GM21423 (cell line): ENCODE results near the gene DENND5B.
"Not testable (repeated sequence)": the region's sequence is repeated elsewhere in the genome, so short reads cannot be mapped to it uniquely, and the experiment has no call there.

Experiments
- ATAC-seq: cut with Tn5 transposase; IDR thresholded peaks from one replicate; pipeline ENCODE4 v1.9.1; 2021; ENCODE audit warnings: mild to moderate bottlenecking, moderate library complexity; ENCODE audit not compliant: unreplicated experiment

DENND5B gene

DNA sequence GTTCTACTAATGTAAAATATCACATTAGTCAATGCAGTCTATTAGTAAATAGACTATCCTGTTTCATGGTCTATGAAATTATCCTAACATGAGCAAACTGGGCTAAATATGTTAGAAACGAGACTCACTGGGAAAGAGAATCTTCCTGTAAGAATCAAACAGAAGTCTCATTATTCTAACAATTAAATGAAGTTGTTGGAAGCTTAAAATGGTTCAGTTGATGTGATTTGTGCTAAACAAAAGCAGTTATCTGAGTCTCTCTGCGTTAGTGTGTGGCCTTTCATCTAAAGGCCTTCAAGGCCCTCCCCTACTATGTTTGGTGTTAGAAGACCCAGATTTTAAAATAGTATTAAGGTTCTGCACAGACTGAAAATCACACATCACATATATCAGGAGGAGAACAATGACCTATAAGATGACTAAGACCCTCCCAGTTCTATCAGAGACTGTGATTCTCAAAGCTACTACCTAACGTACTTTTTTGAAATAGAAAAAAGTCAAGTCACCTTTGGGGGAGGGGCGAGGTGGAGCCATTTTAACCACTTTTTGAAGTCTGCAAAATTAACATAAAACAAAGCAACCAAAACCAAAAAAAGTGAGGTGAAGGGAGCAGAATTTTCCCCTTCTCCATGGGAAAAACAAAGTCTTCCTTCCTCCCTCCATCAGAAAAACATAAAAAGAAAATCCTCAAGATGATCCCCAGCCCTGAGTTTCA, 82.3 kb downstream of the DENND5B start:
- ATAC-seq: no peak

DNA sequence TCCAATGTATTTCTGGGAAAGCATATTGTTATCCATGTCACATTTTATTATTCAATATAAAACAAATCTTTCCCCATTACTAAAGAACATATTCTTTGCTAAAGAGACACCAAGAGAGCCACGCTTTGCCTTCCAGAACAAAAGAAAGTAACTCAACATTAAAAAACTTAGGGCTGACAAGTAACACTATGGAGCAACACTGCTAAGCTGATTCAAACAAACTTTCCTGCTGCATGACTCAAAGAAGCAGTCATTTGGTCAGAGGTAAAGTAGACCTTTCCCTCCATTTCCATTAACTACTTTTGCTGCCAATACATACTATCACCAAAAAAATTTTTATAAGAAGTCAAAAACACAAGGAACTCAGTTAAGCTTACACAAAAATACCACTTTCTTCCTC, 83.0 kb downstream of the DENND5B start:
- ATAC-seq: no peak

DNA sequence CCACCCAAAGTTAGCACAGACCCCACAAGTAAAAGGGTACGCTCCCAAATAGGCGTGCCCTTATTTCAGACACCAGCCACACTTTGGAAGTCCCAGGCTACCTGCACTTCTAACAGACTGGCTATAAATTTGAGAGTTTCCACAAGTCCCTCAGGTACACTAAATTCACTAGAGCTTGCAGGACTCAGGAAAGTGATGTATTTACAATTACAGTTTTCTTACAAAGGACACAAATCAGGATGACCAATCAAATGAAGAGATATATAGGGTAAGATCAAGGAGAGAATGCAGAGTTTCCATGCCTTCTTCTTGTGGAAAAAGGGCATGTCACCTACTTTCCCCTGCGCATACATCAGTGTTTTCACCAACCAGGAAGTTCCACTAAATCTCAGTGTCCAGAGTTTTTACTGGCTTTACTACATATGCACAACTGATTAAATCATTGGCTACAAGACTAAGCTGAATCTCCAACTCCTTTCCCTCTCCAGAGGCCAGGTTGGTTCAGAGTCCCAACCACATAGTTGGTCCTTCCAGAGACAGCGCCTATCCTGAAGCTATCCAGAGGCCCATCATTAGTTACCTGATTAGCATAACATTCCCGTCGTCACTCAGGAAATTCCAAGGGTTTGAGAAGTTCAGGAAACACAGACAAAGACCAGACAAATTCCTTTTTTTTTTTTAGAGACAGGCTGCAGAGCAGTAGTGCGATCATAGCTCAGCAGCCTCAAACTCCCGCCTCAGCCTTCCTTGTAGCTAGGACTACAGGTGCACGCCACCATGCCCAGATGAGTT, 84.2 kb downstream of the DENND5B start:
- ATAC-seq: no peak

DNA sequence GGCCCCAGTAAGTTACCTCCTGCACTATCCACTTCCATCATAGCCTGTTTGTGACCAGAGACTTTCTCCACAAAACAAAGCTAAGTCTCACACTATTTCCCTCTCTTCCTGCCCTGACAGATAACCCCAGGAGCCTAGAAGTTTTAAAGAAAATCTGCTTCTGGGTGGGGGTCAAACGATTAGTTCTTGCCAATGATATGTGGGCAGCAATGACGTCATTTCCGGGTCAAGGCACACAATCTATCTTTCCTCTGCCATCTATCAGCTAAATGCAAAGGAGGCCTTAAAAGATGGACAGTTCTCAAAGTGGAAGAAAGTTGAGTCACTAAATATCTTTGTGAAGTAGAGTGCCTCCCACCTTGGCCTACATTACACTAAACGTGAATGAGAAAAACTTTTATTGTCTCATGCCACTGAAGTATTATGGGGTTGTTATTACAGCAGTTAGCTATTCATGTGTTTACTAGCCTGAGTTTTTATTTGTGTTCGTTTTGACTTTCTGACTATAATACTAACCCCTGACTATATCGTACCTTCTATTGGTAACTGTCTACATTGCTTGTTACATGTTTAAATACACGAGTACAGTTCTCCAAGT, 86.2 kb downstream of the DENND5B start:
- no peak for ATAC-seq

DNA sequence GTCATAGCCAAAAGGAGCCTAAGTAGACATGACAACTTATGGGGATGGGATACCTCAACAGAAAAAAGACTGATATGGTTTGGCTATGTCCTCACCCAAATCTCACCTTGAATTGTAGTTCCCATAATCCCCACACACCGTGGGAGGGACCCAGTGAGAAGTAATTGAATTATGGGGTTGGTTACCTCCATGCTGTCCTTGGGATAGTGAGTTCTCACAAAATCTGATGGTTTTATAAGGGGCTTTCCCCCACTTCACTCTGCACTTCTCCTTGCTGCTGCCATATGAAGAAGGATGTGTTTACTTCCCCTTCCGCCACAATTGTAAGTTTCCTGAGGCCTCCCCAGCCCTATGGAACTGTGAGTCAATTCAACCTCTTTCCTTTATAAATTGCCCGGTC, 89.9 kb downstream of the DENND5B start:
- not testable (repeated sequence) for ATAC-seq

DNA sequence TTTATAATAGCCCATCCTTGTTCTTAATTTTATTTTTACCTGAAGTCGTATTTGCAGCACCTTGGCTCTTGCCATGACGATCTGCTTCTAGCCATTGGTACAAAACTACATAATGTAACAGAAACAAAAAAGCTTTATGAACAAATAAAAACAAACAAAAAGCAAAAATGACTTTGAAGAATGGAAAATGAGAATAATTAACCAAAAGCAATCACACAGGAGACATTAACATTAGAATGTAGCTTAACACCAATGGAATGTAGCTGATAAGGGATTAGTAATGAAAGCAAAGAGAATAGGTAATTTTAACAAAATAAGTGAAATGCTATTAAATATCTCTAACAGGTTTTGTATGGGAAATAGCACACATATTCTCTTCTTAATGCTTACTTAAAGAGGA, 91.4 kb downstream of the DENND5B start:
- ATAC-seq: no peak

DNA sequence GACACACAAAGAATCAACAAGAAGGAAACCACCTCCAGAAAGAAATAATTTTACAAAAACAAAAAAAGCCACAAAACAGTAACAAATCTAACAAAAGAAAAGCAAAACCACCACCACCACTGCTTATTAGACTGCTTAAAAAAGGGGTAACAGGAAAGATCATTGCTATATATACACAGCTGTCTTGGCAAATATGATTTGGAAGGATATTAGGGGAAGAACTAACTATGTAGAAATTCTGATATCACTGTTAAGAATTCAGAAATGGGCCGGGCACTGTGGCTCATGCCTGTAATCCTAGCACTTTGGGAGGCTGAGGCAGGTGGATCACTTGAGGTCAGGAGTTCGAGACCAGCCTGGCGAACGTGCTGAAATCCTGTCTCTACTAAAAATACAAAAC, 92.5 kb downstream of the DENND5B start:
- ATAC-seq: no peak

DNA sequence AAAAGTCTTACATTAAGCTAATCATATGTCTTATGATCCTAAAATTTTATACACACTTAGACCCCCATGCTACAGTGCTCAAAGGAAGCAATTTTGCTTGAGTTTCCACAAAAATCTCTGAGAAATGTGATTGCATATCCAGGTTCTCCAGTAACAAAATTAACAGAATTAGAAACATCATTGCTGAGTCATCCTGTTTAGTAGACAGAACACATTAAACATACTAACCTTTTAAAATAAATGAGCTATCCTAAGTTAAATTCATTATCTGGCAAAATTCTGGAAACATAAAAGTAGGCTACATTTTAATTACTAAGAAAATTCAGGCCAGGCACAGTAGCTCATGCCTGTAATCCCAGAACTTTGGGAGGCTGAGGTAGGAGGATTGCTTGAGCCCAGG, 94.7 kb downstream of the DENND5B start:
- ATAC-seq: no peak

DNA sequence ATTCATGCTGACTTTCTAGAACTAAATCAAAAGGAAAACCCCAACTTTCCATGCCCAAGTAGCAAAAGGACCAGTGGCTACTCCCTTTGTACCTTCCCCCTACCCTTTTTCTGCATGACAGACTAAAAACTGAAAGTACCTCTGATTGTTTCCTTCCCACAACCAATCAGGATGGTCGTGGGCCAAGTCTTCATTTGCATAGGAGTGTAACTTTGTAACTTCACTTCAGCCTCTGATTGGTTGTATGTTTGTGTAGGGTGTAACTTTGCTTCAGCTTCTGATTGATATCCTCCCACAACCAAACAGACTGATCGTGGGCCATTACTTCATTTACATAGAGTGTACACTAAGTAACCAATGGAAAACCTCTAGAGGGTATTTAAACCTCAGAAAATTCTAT, 96.5 kb downstream of the DENND5B start:
- ATAC-seq: no peak

DNA sequence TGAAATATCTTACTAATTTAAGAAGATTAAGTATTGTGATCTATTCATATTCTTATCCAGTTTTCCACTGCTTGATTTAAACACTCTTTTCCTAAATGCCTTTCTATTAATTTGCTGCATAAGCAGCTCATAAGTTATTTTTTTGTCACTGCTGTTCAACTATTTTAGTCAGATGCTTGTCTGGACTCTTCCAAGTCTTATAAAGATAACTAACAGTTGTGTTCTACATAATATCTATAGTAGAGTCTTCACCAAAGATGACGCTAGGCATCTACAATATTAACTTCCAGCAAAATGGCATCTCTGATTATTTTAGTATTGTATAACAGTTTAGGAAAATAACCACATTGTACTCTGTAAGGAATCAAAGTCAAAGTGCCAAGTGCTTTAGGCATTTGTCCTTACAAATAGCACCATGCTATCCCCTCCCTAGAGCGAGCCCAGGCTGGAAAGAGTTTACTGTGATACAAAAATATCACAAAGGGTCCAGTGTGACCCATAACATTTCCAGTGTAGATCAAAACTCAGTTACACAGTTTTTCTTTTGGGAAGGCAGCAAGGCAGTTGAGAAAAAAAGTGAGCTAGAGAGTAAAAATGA, 98.2 kb downstream of the DENND5B start:
- ATAC-seq: no peak

DNA sequence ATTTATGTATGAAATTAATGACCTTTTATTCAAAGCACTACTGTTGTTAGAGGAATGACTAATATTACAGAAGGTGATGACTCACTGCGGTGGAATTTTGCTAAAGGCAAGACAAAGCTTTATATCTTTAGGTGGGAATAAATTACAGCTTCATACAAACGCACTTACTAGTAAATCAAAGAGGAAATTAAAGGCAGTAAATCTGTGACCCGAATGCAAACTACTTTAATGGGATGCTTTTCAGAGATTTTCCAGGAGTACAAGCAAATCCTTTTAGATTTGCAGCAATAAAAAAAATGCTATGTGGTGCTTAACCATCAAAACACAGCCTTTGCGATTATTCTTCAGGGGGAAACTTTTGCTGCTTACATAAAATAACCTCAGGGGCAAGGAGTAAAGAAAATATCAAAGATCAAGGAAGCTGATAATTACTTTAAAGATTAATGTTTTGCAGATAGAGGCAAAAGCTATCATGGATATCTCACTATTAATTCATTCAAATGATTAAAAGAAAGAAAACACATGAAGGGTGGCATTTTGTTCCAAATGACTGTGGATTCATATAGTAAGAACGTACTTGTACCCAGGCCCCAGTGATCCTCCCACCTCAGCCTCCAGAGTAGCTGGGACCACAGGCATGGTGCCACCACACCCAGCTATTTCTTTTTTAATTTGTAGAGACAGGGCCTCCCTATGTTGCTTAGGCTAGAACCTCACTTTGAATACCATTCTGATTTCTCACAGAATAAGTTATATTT, 98.9 kb downstream of the DENND5B start:
- ATAC-seq: no peak

DNA sequence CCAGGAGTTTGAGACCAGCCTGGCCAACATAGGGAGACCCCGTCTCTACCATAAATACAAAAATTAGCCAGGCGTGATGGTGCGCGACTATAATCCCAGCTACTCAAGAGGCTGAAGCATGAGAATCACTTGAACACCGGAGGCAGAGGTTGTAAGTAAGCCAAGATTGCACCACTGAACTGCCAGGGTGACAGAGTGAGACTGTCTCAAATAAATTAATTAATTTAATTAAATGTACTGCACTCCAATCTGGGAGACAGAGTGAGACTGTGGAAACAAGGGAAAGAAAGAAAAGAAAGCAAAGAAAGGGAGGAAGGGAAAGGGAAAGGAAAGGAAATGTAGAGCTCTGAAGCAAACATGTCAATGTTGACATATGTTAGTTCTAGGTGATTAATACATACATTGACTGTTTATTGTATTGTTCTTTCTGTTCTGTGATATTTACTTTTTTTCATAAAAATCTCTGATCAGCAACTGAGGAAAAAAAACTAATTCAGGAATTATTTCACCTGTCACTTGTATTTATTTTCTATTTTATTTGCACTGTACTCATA, 99.6 kb downstream of the DENND5B start:
- no peak for ATAC-seq

DNA sequence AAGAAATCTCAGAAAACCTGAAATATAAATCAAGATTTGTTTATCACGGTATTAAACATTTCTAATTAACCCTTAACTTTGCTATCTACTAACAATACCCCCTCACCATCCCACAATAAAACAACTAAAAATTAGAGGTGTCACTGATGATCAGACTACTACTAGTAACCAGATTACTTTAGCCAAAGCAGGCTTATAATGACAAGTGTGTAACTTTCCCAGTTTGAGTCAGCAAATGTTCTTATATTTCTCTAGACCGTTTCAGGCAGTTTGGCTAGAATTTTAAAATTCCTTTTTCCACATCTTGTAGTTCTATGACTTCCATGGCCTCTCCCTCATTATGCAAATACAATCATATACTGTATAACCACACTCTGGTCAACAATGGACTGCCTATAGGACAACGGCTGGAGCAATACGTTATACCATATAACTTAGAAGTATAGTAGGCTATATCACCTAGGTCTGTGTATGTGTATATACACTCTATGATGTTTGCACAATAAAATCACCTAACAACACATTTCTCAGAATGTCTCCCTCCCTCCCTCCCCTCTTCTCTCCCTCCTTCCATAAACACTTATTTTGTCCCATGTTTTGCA, 102.1 kb downstream of the DENND5B start:
- ATAC-seq: no peak

DNA sequence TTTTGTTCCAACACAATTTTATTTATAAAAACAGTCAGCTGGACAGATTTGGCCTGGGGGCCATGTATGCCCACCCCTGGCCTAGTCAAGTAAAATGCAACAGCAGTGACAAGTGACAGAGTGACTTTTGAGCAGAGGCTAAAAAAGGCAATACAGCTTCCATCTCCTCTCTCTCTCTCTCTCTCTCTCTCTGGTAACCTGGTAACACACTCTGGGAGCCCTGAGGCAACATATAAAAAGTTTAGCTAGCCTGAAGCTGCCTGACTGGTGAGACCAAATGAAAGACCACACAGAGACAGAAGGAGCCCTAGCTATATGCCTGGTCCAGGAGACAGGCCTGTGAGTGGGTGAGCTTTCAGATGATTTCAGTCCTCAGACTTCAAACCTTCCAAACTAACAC, 105.4 kb downstream of the DENND5B start:
- no peak for ATAC-seq

DNA sequence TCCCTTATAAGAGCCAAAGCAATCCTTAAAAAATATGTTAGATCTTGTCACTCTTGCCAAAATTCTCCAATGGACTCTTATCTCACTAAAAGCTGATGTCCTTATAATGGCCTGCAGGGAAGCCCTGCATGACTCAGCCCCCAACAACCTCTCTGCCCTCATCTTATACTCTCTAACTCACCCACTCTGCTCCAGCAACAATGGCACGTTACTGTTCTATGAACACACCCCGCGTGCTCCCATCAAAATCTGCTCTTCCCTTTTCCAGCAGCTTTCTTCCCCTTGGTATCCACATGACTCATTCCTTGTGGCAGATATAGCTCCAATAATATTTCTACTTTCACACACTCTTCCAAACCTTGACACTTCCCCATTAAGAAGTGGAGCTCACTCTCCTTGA, 108.1 kb downstream of the DENND5B start:
- ATAC-seq: no peak

DNA sequence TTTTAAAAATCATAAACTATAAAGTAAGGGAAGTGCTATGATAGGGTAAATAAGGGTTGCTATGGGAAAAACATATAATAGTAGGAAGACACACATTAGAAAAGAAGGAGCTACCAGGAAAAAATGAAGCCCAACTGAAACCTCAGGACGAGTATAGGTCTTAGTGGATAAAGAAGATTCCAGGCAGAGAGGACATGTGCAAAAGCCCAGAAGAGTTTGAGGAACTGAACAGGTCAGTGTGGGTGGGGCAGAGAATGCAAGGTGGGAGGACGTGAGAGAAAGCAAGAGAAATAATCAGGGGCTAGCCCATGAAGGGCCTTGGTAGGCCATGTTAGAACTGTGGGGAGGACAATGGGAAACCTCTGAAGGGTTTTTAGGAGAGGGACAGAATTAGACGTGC, 109.5 kb downstream of the DENND5B start:
- no peak for ATAC-seq

DNA sequence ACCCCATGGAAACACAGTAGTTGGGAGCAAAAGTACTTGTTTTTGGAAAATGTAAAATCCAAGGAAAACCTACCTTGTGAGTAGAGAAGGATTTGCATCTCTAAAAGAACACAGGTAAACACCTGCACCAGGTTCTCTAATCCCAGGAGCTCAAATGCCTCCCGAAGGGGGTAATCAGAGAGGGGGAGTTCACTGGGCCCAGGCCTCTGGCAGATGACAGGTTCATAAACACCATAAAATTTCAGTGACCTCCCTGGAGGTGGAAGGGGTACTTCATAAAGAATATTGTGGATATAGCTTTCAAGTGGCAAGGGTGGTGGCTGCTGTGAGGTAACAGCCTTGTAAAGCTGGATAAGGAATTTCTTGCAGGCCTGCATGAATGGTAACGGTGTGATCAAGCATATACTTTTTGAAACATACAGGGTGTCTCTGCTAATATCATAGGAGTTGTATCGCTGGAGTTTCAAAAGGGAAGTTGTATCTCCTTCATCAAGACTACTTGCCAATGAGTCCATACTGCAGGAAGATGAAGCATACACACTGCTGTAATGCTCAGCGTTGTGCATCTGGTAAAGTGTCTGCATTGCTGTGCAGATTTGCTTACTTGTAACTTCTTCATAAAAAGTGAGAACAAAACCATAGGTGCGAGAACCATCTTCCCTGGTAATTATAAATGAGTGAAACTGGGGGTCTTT, 111.3 kb downstream of the DENND5B start:
- ATAC-seq: no peak

DNA sequence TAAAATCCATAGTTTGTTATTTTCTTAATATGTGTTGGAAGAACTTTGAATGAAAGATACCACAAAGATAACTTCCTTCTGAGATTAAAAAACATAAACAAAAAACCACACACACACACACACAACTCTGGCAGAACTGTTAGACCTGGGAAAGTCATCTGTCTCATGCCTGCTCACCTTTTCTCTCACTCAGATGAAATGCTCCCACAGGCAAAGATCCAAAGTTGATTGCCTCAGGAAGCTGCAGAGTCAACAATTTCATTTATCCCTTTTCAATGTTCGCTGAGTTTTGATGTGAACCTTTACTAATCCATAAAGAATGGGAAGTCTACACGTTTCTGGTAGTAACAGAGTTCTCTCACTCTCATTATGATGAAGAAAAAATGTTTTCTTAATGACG, 112.0 kb downstream of the DENND5B start:
- no peak for ATAC-seq

DNA sequence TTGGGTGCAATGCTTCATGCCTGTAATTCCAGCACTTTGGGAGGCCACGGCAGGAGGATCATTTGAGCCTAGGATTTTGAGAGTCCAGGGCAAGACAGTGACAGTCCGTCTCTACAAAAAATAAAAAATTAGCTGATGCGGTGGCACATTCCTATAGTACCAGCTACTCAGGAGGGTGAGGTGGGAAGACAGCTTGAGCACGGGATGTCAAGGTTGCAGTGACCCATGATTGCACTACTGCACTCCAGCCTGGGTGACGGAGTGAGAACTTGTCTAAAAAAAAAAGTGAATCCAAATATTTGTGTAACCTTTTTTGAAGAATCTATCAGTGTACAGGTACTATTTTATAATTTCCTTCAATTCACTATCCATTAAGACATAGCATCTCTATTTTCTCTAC, 112.5 kb downstream of the DENND5B start:
- no peak for ATAC-seq

DNA sequence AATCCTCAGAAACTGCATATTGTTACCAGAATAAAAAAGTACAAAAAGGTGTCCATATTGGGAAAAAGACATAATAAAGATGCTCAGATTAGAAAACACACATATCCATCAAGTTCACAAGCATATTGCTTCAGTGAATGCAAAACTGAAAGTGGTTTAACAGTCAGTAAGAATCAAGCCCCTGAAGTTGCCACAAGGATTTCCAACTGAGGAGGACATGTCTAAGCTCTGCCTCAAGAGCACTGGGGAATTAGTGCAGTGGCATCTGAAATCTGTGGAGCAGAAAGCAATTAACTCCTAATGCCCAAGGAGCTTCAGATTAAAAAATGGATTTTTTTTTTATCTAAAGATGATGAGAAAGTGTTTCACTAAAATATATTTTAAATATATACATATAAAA, 113.2 kb downstream of the DENND5B start:
- peak; percentile 62 for ATAC-seq
